GM19452 (cell line): ENCODE measurements around the gene BAZ1B.
"Not testable (repeated sequence)": the region's sequence is repeated elsewhere in the genome, so short reads cannot be mapped to it uniquely, and the experiment has no call there.

Source experiments
- ATAC-seq: cut with Tn5 transposase; IDR thresholded peaks from one replicate; pipeline ENCODE4 v1.9.1; 2021; ENCODE audit not compliant: unreplicated experiment

BAZ1B gene

GRCh38 chr7:73522105-73522872, at the start of gene BAZ1B:
Gene BAZ1B (minus strand): TSS chr7:73522293. CDS start chr7:73521933, 360 bp downstream.
- peak; percentile 84 for ATAC-seq

- no peak for ATAC-seq
Observed at GRCh38 chr7:73570977-73571376, 48.9 kb upstream of the BAZ1B start.

- no peak for ATAC-seq
Observed at GRCh38 chr7:73570521-73570920, 48.4 kb upstream of the BAZ1B start.

GRCh38 chr7:73569042-73569608, 47.0 kb upstream of the BAZ1B start:
- no peak for ATAC-seq

GRCh38 chr7:73567846-73568685, 46.0 kb upstream of the BAZ1B start:
- ATAC-seq, result no peak

- ATAC-seq, result no peak
Observed at GRCh38 chr7:73567140-73567539, 45.0 kb upstream of the BAZ1B start.

- ATAC-seq, result not testable (repeated sequence)
Observed at GRCh38 chr7:73566431-73566830, 44.3 kb upstream of the BAZ1B start.

- no peak for ATAC-seq
Observed at GRCh38 chr7:73565675-73566340, 43.7 kb upstream of the BAZ1B start.

GRCh38 chr7:73560109-73560835, 38.2 kb upstream of the BAZ1B start:
- no peak for ATAC-seq

- ATAC-seq, result peak; percentile 56
Observed at GRCh38 chr7:73557397-73558257, 35.5 kb upstream of the BAZ1B start, which contains the start of gene BCL7B. Gene BCL7B (minus strand): TSS chr7:73557690. CDS start chr7:73557578, 112 bp downstream.

GRCh38 chr7:73557108-73557396, 35.0 kb upstream of the BAZ1B start:
- ATAC-seq, result peak; percentile 88

GRCh38 chr7:73556208-73557107, 34.4 kb upstream of the BAZ1B start:
- ATAC-seq, result no peak

GRCh38 chr7:73555411-73555982, 33.4 kb upstream of the BAZ1B start:
- ATAC-seq, result no peak

GRCh38 chr7:73550093-73550492, 28.0 kb upstream of the BAZ1B start:
- not testable (repeated sequence) for ATAC-seq

GRCh38 chr7:73549176-73549575, 27.1 kb upstream of the BAZ1B start:
- no peak for ATAC-seq

GRCh38 chr7:73547841-73548240, 25.7 kb upstream of the BAZ1B start:
- ATAC-seq, result no peak

- no peak for ATAC-seq
Observed at GRCh38 chr7:73544678-73545077, 22.6 kb upstream of the BAZ1B start.

- ATAC-seq, result no peak
Observed at GRCh38 chr7:73541722-73542121, 19.6 kb upstream of the BAZ1B start.
